Chondrocyte (in vitro differentiated cells): Measurements from ENCODE around the gene TPCN1. TPM values are rescaled to one million over a fixed set of nuclear protein-coding genes. Genes with fewer than 3 reads are reported as not detected.

Experiments used
- DNase-seq: peaks from one replicate; pipeline ENCODE4 v3.0.0; 2021; ENCODE audit warnings: mixed read lengths, low spot score
- H3K27ac Mint-ChIP-seq: one replicate; pipeline ENCODE4 v1.8.0; 2021; ENCODE audit warnings: mild to moderate bottlenecking, moderate library complexity, mixed read lengths; ENCODE audit not compliant: unreplicated experiment
- H3K27me3 Mint-ChIP-seq: 2 replicates; pipeline ENCODE4 v1.8.0; 2021; ENCODE audit warnings: low read depth, mixed read lengths
- H3K36me3 Mint-ChIP-seq: 2 replicates; pipeline ENCODE4 v1.8.0; 2021; ENCODE audit warnings: low read depth, mixed read lengths
- H3K4me1 Mint-ChIP-seq: 2 replicates; pipeline ENCODE4 v1.8.0; 2021; ENCODE audit warnings: low read depth, mild to moderate bottlenecking, mixed read lengths
- H3K4me3 Mint-ChIP-seq: one replicate; pipeline ENCODE4 v1.8.0; 2021; ENCODE audit warnings: mild to moderate bottlenecking, moderate library complexity, mixed read lengths; ENCODE audit not compliant: unreplicated experiment
- H3K9me3 Mint-ChIP-seq: 2 replicates; pipeline ENCODE4 v1.8.0; 2021; ENCODE audit warnings: low read depth, mixed read lengths
- total RNA-seq: library from RNA; stranded (reverse); gene quantifications from 3 replicates; pipeline ENCODE4 v1.2.1, GENCODE V29; 2021
- TF ChIP-seq, protein P1 (sequence below): fragments of 200-600 bp; sonication (generic); IDR thresholded peaks from 2 replicates; pipeline ENCODE4 v1.5.0; 2021; ENCODE audit warnings: antibody characterized with exemption, mild to moderate bottlenecking, moderate library complexity

The TPCN1 gene
- total RNA-seq, 1 donor from 2014 or later: 35.9 TPM

GRCh38 chr12:113207613-113208040 is 13.6 kb upstream of the TPCN1 start:
- peaks cover 12% of the 10 kb centered on the region for H3K4me1 Mint-ChIP-seq
- H3K4me3 Mint-ChIP-seq: no peak overlapping the region
- no peak overlapping the region for H3K27ac Mint-ChIP-seq
- TF ChIP-seq, protein P1, sequence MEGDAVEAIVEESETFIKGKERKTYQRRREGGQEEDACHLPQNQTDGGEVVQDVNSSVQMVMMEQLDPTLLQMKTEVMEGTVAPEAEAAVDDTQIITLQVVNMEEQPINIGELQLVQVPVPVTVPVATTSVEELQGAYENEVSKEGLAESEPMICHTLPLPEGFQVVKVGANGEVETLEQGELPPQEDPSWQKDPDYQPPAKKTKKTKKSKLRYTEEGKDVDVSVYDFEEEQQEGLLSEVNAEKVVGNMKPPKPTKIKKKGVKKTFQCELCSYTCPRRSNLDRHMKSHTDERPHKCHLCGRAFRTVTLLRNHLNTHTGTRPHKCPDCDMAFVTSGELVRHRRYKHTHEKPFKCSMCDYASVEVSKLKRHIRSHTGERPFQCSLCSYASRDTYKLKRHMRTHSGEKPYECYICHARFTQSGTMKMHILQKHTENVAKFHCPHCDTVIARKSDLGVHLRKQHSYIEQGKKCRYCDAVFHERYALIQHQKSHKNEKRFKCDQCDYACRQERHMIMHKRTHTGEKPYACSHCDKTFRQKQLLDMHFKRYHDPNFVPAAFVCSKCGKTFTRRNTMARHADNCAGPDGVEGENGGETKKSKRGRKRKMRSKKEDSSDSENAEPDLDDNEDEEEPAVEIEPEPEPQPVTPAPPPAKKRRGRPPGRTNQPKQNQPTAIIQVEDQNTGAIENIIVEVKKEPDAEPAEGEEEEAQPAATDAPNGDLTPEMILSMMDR: no peak
- H3K27me3 Mint-ChIP-seq: no peaks in the 10 kb centered on the region
- no peak for DNase-seq
- peaks cover 4% of the 10 kb centered on the region for H3K9me3 Mint-ChIP-seq
- no peaks in the 10 kb centered on the region for H3K36me3 Mint-ChIP-seq

DNA sequence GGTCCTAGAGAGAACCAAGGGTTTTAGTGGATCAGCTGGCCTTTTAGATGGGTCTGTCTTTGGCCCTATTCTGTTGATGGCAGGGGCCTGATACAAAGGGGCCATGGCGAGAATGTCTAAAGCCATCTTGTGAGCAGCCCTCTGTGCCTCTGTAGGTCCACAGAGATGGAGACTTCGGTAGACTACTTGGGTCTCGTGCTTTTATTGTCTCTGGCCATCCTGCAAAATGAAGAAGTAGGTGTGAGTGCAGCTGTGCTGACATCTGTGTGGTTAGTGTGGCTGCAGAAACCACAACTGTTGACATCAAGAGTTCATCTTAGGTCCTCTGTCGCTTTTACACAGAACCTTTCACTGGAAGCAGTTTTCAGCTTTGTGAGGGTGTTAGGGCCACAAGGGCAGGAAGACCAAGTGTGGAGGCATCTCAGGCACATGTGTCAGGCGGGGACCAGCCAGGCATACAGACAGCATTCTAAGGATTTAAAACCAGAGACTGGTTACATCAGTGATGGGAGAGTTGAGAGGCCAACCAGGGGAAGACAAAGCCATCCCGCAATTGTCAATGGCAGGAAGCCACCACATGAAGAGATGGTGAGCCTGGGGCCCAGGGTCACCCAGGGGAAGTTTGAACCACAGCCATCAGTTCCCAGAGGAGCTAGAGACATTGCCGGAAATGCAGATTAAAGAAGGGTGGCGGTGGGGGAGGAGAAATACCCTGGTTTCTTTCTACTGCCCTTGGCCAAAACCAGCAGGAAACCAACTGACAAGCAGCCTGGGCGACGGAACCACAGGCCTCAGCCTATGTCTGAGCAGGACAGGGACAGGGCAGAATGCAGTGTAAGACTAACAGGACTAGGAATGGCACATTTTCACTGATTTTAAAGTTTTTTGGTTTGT is 13.0 kb upstream of the TPCN1 start:
- H3K9me3 Mint-ChIP-seq: peaks cover 4% of the 10 kb centered on the region
- DNase-seq: no peak
- H3K27ac Mint-ChIP-seq: peak overlapping the region; percentile 30
- H3K4me3 Mint-ChIP-seq: no peak overlapping the region
- no peaks in the 10 kb centered on the region for H3K36me3 Mint-ChIP-seq
- peaks cover 15% of the 10 kb centered on the region for H3K4me1 Mint-ChIP-seq
- TF ChIP-seq, protein P1: no peak
- H3K27me3 Mint-ChIP-seq: no peaks in the 10 kb centered on the region

GRCh38 chr12:113211160-113211559 is 10.1 kb upstream of the TPCN1 start:
- peaks cover 37% of the 10 kb centered on the region for H3K4me1 Mint-ChIP-seq
- H3K27me3 Mint-ChIP-seq: no peaks in the 10 kb centered on the region
- no peaks in the 10 kb centered on the region for H3K36me3 Mint-ChIP-seq
- no peak for DNase-seq
- H3K9me3 Mint-ChIP-seq: peaks cover 4% of the 10 kb centered on the region
- no peak overlapping the region for H3K27ac Mint-ChIP-seq
- TF ChIP-seq, protein P1: no peak
- H3K4me3 Mint-ChIP-seq: no peak overlapping the region

DNA sequence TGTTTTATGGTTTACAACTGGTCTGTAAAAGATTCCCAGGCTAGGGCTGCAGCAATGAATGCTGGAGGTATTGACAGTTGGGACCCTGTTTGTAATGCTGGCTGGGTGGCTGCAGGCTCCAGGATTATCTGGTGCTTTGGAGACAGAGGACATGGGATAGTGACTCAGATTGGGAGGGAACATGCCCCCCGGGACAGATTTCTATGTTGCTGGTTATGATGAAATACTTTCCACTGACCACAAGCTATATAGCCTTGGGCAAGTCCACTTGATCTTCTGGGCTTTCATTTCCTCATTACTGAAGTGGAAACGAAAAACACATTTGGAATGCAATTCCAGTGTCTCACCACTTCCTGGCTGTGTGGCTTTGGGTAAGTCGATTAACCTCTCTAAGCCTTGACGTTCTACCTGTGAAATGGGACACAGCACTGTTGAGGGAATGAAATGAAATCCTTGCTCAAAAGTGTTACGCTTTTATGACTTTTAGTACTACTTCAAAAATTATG is 6.3 kb upstream of the TPCN1 start:
- H3K9me3 Mint-ChIP-seq: no peaks in the 10 kb centered on the region
- peaks cover 43% of the 10 kb centered on the region for H3K4me1 Mint-ChIP-seq
- no peaks in the 10 kb centered on the region for H3K36me3 Mint-ChIP-seq
- TF ChIP-seq, protein P1: peak; percentile 29
- peak overlapping the region; percentile 99 for H3K27ac Mint-ChIP-seq
- H3K4me3 Mint-ChIP-seq: no peak overlapping the region
- no peak for DNase-seq
- no peaks in the 10 kb centered on the region for H3K27me3 Mint-ChIP-seq

GRCh38 chr12:113216027-113216426 is 5.2 kb upstream of the TPCN1 start:
- Mint-ChIP-seq H3K27ac (peak overlapping the region; percentile 45), H3K4me1 (peaks cover 50% of the 10 kb centered on the region), H3K27me3 (no peaks in the 10 kb centered on the region), H3K36me3 (no peaks in the 10 kb centered on the region), H3K4me3 (no peak overlapping the region), H3K9me3 (no peaks in the 10 kb centered on the region)
- TF ChIP-seq, protein P1: no peak
- DNase-seq: no peak
